ENCODE measurements around the gene GDE1.
"Not testable (repeated sequence)": the region's sequence is repeated elsewhere in the genome, so short reads cannot be mapped to it uniquely, and the experiment has no call there.

The GDE1 gene, protein sequence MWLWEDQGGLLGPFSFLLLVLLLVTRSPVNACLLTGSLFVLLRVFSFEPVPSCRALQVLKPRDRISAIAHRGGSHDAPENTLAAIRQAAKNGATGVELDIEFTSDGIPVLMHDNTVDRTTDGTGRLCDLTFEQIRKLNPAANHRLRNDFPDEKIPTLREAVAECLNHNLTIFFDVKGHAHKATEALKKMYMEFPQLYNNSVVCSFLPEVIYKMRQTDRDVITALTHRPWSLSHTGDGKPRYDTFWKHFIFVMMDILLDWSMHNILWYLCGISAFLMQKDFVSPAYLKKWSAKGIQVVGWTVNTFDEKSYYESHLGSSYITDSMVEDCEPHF

GRCh38 chr16:19521471-19522396 is at the start of gene GDE1:
Gene GDE1, minus strand, starts transcription at chr16:19522098. Its CDS starts 134 bp downstream, at chr16:19521964.
- DNase-seq, result peak; percentile 88
- peak within 1 kb of the TSS; percentile 95 for H3K27ac Mint-ChIP-seq
- peaks cover 24 to 48% of the 10 kb centered on the region in 2 donors for H3K4me1 Mint-ChIP-seq
- peak within 1 kb of the TSS; percentile 84 to 96 for H3K4me3 Mint-ChIP-seq
- ATAC-seq (replicated peaks), result peak; percentile 76
- H3K36me3 Mint-ChIP-seq, result peaks cover 13 to 15% of the 10 kb centered on the region in 2 donors
- no peaks in the 10 kb centered on the region for H3K27me3 Mint-ChIP-seq
- no peaks in the 10 kb centered on the region for H3K9me3 Mint-ChIP-seq

DNA sequence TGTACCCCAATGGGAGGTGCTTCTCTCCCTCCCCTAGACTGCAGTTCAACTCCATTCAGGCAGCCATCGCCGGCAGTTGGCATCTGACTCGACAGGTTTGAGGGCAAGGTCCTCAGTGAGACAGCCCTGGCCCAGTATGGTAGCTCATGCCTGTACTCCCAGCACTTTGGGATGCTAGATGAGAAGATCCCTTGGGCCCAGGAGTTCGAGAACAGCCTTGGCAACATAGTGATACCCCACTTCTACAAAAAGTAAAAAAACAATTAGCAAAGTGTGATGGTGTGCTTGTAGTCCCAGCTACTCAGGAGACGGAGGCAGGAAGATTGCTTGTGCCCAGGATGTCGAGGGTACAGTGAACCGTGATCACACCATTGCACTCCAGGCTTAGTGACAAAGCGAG is 45.7 kb upstream of the GDE1 start:
- ATAC-seq (replicated peaks), result no peak
- no peak overlapping the region for H3K27ac Mint-ChIP-seq
- H3K36me3 Mint-ChIP-seq, result peaks cover 48 to 52% of the 10 kb centered on the region in 2 donors

DNA sequence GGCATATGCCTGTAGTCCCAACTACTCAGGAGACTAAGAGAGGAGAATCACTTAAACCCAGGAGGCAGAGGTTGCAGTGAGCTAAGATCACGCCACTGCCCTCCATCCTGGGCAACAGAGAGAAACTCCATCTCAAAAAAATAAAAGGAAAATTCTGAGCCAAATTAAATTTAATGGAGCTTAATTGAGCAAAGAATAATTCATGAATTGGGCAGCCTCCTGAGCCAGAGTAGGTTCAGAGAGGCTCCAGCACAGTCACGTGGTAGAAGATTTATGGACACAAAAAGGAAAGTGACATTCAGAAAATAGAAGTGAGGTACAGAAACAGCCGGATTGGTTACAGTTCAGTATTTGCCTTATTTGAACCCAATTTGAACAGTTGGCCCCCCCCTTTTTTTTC is 44.5 kb upstream of the GDE1 start:
- Mint-ChIP-seq H3K4me3 (no peak overlapping the region), H3K27ac (no peak overlapping the region), H3K36me3 (peaks cover 44 to 53% of the 10 kb centered on the region in 2 donors), H3K27me3 (no peaks in the 10 kb centered on the region), H3K9me3 (peaks cover 3 to 5% of the 10 kb centered on the region in 2 donors), H3K4me1 (peaks cover 2 to 3% of the 10 kb centered on the region in 2 donors)
- ATAC-seq (replicated peaks), result no peak
- DNase-seq, result no peak

More for the DNA sequence above, 45.7 kb upstream of the GDE1 start:
- DNase-seq, result no peak
- Mint-ChIP-seq H3K9me3 (peaks cover 3 to 5% of the 10 kb centered on the region in 2 donors), H3K4me1 (no peaks in the 10 kb centered on the region), H3K27me3 (no peaks in the 10 kb centered on the region), H3K4me3 (no peak overlapping the region)

DNA sequence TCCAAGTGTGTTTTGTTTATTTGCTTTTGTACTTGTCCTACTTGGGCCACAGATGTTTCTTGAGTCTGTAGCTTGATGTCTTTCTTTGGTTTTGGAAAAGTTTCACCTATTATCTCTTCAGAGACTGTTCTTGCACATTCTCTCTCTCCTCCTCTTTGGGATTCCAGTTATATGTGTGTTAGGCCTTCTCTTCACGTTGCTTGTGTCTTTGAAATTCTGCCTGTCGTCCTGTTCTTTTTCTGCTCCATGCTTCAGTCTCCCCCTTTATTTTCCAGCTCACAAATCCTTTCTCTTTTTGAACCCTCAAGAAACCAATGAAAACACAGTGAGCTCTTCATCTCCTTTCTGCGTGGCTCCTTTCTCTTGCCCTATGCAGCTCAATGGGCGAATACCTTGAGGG is 41.5 kb upstream of the GDE1 start:
- no peak overlapping the region for H3K4me3 Mint-ChIP-seq
- no peak for ATAC-seq (replicated peaks)
- peaks cover 27 to 40% of the 10 kb centered on the region in 2 donors for H3K36me3 Mint-ChIP-seq
- H3K27ac Mint-ChIP-seq, result no peak overlapping the region
- no peak for DNase-seq
- H3K9me3 Mint-ChIP-seq, result peaks cover 3 to 5% of the 10 kb centered on the region in 2 donors
- H3K27me3 Mint-ChIP-seq, result no peaks in the 10 kb centered on the region
- H3K4me1 Mint-ChIP-seq, result peaks cover 5 to 15% of the 10 kb centered on the region in 2 donors

DNA sequence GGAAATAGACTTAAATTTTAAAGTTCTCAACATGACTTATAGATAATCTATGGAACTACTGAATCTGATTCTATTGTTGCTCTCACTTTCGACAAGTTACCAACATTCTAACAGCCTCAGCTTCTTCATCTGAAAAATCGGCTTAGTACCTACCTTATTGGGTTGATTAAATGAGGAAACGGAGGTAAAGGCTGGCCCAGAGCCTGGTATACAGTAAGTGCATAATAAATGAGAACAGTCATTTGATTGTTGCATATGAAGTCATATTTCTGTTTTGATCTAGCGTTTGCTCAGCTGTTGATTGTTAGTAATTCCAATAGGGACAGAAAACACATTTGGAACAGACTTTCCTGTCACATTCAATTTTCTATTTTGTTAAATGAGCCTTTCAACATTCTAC is 38.2 kb upstream of the GDE1 start:
- Mint-ChIP-seq H3K36me3 (peaks cover 13 to 14% of the 10 kb centered on the region in 2 donors), H3K4me3 (no peak overlapping the region), H3K27ac (no peak overlapping the region), H3K27me3 (no peaks in the 10 kb centered on the region), H3K4me1 (peaks cover 14 to 27% of the 10 kb centered on the region in 2 donors), H3K9me3 (peaks cover 4 to 5% of the 10 kb centered on the region in 2 donors)
- DNase-seq (no peak), ATAC-seq (replicated peaks) (no peak)

GRCh38 chr16:19559242-19559910 is 37.5 kb upstream of the GDE1 start:
- ATAC-seq (replicated peaks), result no peak
- DNase-seq, result no peak
- peaks cover 16 to 33% of the 10 kb centered on the region in 2 donors for H3K4me1 Mint-ChIP-seq
- peak overlapping the region; percentile 67 for H3K27ac Mint-ChIP-seq
- peaks cover 4 to 5% of the 10 kb centered on the region in 2 donors for H3K9me3 Mint-ChIP-seq
- peaks cover 11% of the 10 kb centered on the region in 2 donors for H3K36me3 Mint-ChIP-seq
- no peak overlapping the region for H3K4me3 Mint-ChIP-seq
- no peaks in the 10 kb centered on the region for H3K27me3 Mint-ChIP-seq

DNA sequence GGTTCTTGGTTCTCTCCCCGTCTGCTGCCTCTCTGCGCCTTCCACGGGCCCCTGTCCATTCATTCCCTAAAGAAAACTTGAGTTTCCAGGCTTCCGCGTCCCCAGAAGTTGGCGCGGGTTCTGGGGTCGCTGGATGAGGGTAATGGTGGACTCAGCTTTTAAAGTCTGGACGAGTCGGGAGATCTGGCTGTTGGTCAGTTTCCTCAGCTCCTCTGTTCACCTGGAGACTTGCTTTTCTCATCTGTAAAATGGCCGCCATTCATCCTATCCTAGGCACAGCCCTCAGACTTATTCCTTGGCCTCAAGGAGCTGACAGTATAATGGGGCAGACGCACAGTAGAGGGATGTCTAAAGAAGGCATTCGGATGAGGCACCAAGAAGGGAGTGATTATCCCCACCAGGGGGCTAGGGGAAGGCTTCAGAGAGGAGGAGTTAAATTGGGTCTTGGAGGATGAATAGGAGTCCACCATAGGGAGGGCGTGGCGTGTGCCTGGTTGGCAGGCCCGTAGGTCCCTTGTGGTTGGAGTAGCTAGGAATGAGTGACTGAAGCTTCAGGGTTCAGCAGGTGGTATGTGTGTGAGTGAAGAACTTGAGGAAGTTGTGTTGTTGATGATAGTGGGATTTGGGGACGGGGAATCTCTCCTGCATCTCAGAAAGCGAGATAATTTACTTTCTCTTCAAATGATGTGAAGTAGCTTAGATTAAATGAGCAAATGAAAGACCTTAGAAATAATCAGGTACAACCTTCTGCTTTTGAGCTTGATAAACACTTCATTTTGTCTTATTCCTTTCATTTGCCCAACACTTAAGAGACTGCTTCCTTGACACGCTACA is 34.3 kb upstream of the GDE1 start:
- H3K36me3 Mint-ChIP-seq, result peaks cover 0 to 2% of the 10 kb centered on the region in 2 donors
- peak; percentile 2 to 13 for ATAC-seq (replicated peaks)
- peaks cover 0 to 1% of the 10 kb centered on the region in 2 donors for H3K9me3 Mint-ChIP-seq
- DNase-seq, result peak; percentile 30
- H3K4me1 Mint-ChIP-seq, result peaks cover 13 to 31% of the 10 kb centered on the region in 2 donors
- H3K4me3 Mint-ChIP-seq, result peak overlapping the region; percentile 92 to 99
- peak overlapping the region; percentile 97 for H3K27ac Mint-ChIP-seq
- H3K27me3 Mint-ChIP-seq, result no peaks in the 10 kb centered on the region

GRCh38 chr16:19555186-19555937 is 33.5 kb upstream of the GDE1 start, which contains the start of gene VPS35L:
Gene VPS35L, plus strand, starts transcription at chr16:19555703. Its CDS starts 27 bp downstream, at chr16:19555730.
- peaks cover 13 to 31% of the 10 kb centered on the region in 2 donors for H3K4me1 Mint-ChIP-seq
- DNase-seq, result peak; percentile 99
- peak; percentile 95 for ATAC-seq (replicated peaks)
- no peaks in the 10 kb centered on the region for H3K36me3 Mint-ChIP-seq
- H3K27ac Mint-ChIP-seq, result peak within 1 kb of the TSS; percentile 97
- H3K9me3 Mint-ChIP-seq, result peaks cover 0 to 1% of the 10 kb centered on the region in 2 donors
- peak within 1 kb of the TSS; percentile 92 to 99 for H3K4me3 Mint-ChIP-seq
- H3K27me3 Mint-ChIP-seq, result no peaks in the 10 kb centered on the region

- Mint-ChIP-seq H3K9me3 (no peaks in the 10 kb centered on the region), H3K27me3 (no peaks in the 10 kb centered on the region), H3K4me1 (peaks cover 0 to 5% of the 10 kb centered on the region in 2 donors), H3K4me3 (no peak overlapping the region), H3K36me3 (peaks cover 0 to 2% of the 10 kb centered on the region in 2 donors), H3K27ac (no peak overlapping the region)
- DNase-seq (no peak), ATAC-seq (replicated peaks) (no peak)
Measured at GRCh38 chr16:19549673-19550072, 27.8 kb upstream of the GDE1 start.

- ATAC-seq (replicated peaks), result no peak
- peaks cover 10% of the 10 kb centered on the region in 2 donors for H3K36me3 Mint-ChIP-seq
Measured at GRCh38 chr16:19548144-19548543, 26.2 kb upstream of the GDE1 start.

GRCh38 chr16:19543278-19543996 is 21.5 kb upstream of the GDE1 start:
- not testable (repeated sequence) for H3K9me3 Mint-ChIP-seq; H3K4me3 Mint-ChIP-seq; H3K27ac Mint-ChIP-seq; DNase-seq; H3K4me1 Mint-ChIP-seq; H3K27me3 Mint-ChIP-seq; ATAC-seq (replicated peaks)
- peaks cover 18 to 38% of the 10 kb centered on the region in 2 donors for H3K36me3 Mint-ChIP-seq

More at GRCh38 chr16:19548144-19548543, 26.2 kb upstream of the GDE1 start:
- H3K27ac Mint-ChIP-seq, result no peak overlapping the region
- H3K27me3 Mint-ChIP-seq, result no peaks in the 10 kb centered on the region
- no peak for DNase-seq
- no peak overlapping the region for H3K4me3 Mint-ChIP-seq
- H3K4me1 Mint-ChIP-seq, result no peaks in the 10 kb centered on the region
- peaks cover 0 to 2% of the 10 kb centered on the region in 2 donors for H3K9me3 Mint-ChIP-seq

- H3K9me3 Mint-ChIP-seq, result peaks cover 0 to 2% of the 10 kb centered on the region in 2 donors
- H3K4me1 Mint-ChIP-seq, result no peaks in the 10 kb centered on the region
- DNase-seq (no peak), ATAC-seq (replicated peaks) (no peak)
- H3K36me3 Mint-ChIP-seq, result peaks cover 18 to 39% of the 10 kb centered on the region in 2 donors
- no peak overlapping the region for H3K27ac Mint-ChIP-seq
- no peak overlapping the region for H3K4me3 Mint-ChIP-seq
- no peaks in the 10 kb centered on the region for H3K27me3 Mint-ChIP-seq
Measured at GRCh38 chr16:19542138-19542821, 20.4 kb upstream of the GDE1 start.
